ENCODE results near the gene UBE2K. TPM values are rescaled to one million over a fixed set of nuclear protein-coding genes. Genes with fewer than 3 reads are reported as not detected.
A peak's percentile ranks its signal among the peaks of the same experiment; 100 is the strongest.
"Not testable (repeated sequence)": the region's sequence is repeated elsewhere in the genome, so short reads cannot be mapped to it uniquely, and the experiment has no call there.

Gene UBE2K
- 10 to 100 TPM; 74.9 to 78.7 TPM for total RNA-seq

- ChIA-PET CTCF (interaction anchor here (0.7 to 1.5 kb wide), 9 partner anchors 11 to 281 kb away, joined by 3 to 9 read pairs (median 3); no protein-coding TSS in a partner anchor), POLR2A (interaction anchor here (0.5 to 2.1 kb wide), 12 partner anchors 10 to 518 kb away, joined by 3 to 11 read pairs (median 4); partner anchors contain the start of genes LIAS, RPL9, SMIM14 and UGDH)
Measured at GRCh38 chr4:39697740-39698423, at the start of gene UBE2K. UBE2K (plus strand) TSS chr4:39698136; CDS start chr4:39698328, 192 bp downstream.

GRCh38 chr4:39648213-39648612 is 49.7 kb upstream of the UBE2K start:
- Mint-ChIP-seq H3K4me1 (ENCODE audit: low read depth) (no peaks in the 10 kb centered on the region), H3K27me3 (ENCODE audit: low read depth) (no peaks in the 10 kb centered on the region), H3K9me3 (ENCODE audit: insufficient read depth) (no peaks in the 10 kb centered on the region), H3K27ac (no peak overlapping the region), H3K4me3 (no peak overlapping the region), H3K36me3 (ENCODE audit: low read depth) (no peaks in the 10 kb centered on the region)
- ChIA-PET POLR2A (no interaction called here), CTCF (no interaction called here)
- ATAC-seq (no peak), DNase-seq (no peak)

More at GRCh38 chr4:39697740-39698423, at the start of gene UBE2K:
- Mint-ChIP-seq H3K27me3 (ENCODE audit: low read depth) (no peaks in the 10 kb centered on the region), H3K27ac (peak within 1 kb of the TSS; percentile 99), H3K4me3 (peak within 1 kb of the TSS; percentile 99), H3K36me3 (ENCODE audit: low read depth) (peaks cover 22% of the 10 kb centered on the region), H3K9me3 (ENCODE audit: insufficient read depth) (no peaks in the 10 kb centered on the region), H3K4me1 (ENCODE audit: low read depth) (peaks cover 38% of the 10 kb centered on the region)
- ATAC-seq (peak; percentile 90), DNase-seq (peak; percentile 90)

GRCh38 chr4:39648827-39649558 is 48.9 kb upstream of the UBE2K start:
- ChIA-PET POLR2A (no interaction called here), CTCF (interaction anchor here (0.9 to 1.4 kb wide), 2 partner anchors 9 to 180 kb away, joined by 3 read pairs; no protein-coding TSS in a partner anchor)
- Mint-ChIP-seq H3K36me3 (ENCODE audit: low read depth) (no peaks in the 10 kb centered on the region), H3K27ac (no peak overlapping the region), H3K4me1 (ENCODE audit: low read depth) (no peaks in the 10 kb centered on the region), H3K27me3 (ENCODE audit: low read depth) (no peaks in the 10 kb centered on the region), H3K9me3 (ENCODE audit: insufficient read depth) (no peaks in the 10 kb centered on the region), H3K4me3 (no peak overlapping the region)
- DNase-seq (no peak), ATAC-seq (no peak)

- H3K4me1 Mint-ChIP-seq (ENCODE audit: low read depth) = no peaks in the 10 kb centered on the region
- ChIA-PET POLR2A (no interaction called here), CTCF (interaction anchor here (0.9 to 1.4 kb wide), 2 partner anchors 9 to 180 kb away, joined by 3 read pairs; no protein-coding TSS in a partner anchor)
- no peaks in the 10 kb centered on the region for H3K27me3 Mint-ChIP-seq (ENCODE audit: low read depth)
- no peaks in the 10 kb centered on the region for H3K9me3 Mint-ChIP-seq (ENCODE audit: insufficient read depth)
- DNase-seq (no peak), ATAC-seq (no peak)
- H3K4me3 Mint-ChIP-seq = no peak overlapping the region
- no peak overlapping the region for H3K27ac Mint-ChIP-seq
- H3K36me3 Mint-ChIP-seq (ENCODE audit: low read depth) = no peaks in the 10 kb centered on the region
Measured at GRCh38 chr4:39649639-39650265, 48.2 kb upstream of the UBE2K start.

- H3K36me3 Mint-ChIP-seq (ENCODE audit: low read depth); H3K9me3 Mint-ChIP-seq (ENCODE audit: insufficient read depth); DNase-seq; H3K4me1 Mint-ChIP-seq (ENCODE audit: low read depth); POLR2A ChIA-PET; H3K27me3 Mint-ChIP-seq (ENCODE audit: low read depth); H3K27ac Mint-ChIP-seq; CTCF ChIA-PET; ATAC-seq; H3K4me3 Mint-ChIP-seq: not testable (repeated sequence)
Measured at GRCh38 chr4:39651586-39651985, 46.4 kb upstream of the UBE2K start.

GRCh38 chr4:39655211-39655610 is 42.7 kb upstream of the UBE2K start:
- ChIA-PET POLR2A (no interaction called here), CTCF (no interaction called here)
- Mint-ChIP-seq H3K27ac (no peak overlapping the region), H3K36me3 (ENCODE audit: low read depth) (no peaks in the 10 kb centered on the region), H3K4me1 (ENCODE audit: low read depth) (peaks cover 5% of the 10 kb centered on the region), H3K27me3 (ENCODE audit: low read depth) (no peaks in the 10 kb centered on the region), H3K4me3 (no peak overlapping the region), H3K9me3 (ENCODE audit: insufficient read depth) (no peaks in the 10 kb centered on the region)
- DNase-seq = no peak
- ATAC-seq = no peak

- CTCF ChIA-PET = no interaction called here
- no peaks in the 10 kb centered on the region for H3K9me3 Mint-ChIP-seq (ENCODE audit: insufficient read depth)
- POLR2A ChIA-PET = no interaction called here
- H3K27ac Mint-ChIP-seq = no peak overlapping the region
- H3K27me3 Mint-ChIP-seq (ENCODE audit: low read depth) = no peaks in the 10 kb centered on the region
- peaks cover 5% of the 10 kb centered on the region for H3K4me1 Mint-ChIP-seq (ENCODE audit: low read depth)
- DNase-seq (no peak), ATAC-seq (no peak)
- no peaks in the 10 kb centered on the region for H3K36me3 Mint-ChIP-seq (ENCODE audit: low read depth)
- no peak overlapping the region for H3K4me3 Mint-ChIP-seq
Measured at GRCh38 chr4:39655876-39656275, 42.1 kb upstream of the UBE2K start.

GRCh38 chr4:39656638-39657037 is 41.3 kb upstream of the UBE2K start:
- ATAC-seq; DNase-seq; H3K9me3 Mint-ChIP-seq (ENCODE audit: insufficient read depth); H3K27me3 Mint-ChIP-seq (ENCODE audit: low read depth); H3K36me3 Mint-ChIP-seq (ENCODE audit: low read depth); H3K4me1 Mint-ChIP-seq (ENCODE audit: low read depth); POLR2A ChIA-PET; H3K27ac Mint-ChIP-seq; H3K4me3 Mint-ChIP-seq: not testable (repeated sequence)
- CTCF ChIA-PET = interaction anchor here (3.3 kb wide), 1 partner anchor 187 kb away, joined by 17 read pairs; no protein-coding TSS in a partner anchor

- H3K27ac Mint-ChIP-seq = no peak overlapping the region
- no peaks in the 10 kb centered on the region for H3K9me3 Mint-ChIP-seq (ENCODE audit: insufficient read depth)
- DNase-seq (no peak), ATAC-seq (no peak)
- CTCF ChIA-PET = interaction anchor here (3.3 kb wide), 1 partner anchor 188 kb away, joined by 17 read pairs; no protein-coding TSS in a partner anchor
- H3K27me3 Mint-ChIP-seq (ENCODE audit: low read depth) = no peaks in the 10 kb centered on the region
- no peaks in the 10 kb centered on the region for H3K36me3 Mint-ChIP-seq (ENCODE audit: low read depth)
- H3K4me3 Mint-ChIP-seq = no peak overlapping the region
- peaks cover 5% of the 10 kb centered on the region for H3K4me1 Mint-ChIP-seq (ENCODE audit: low read depth)
- POLR2A ChIA-PET = no interaction called here
Measured at GRCh38 chr4:39657465-39657864, 40.5 kb upstream of the UBE2K start.

GRCh38 chr4:39658756-39659155 is 39.2 kb upstream of the UBE2K start:
- ATAC-seq = no peak
- CTCF ChIA-PET = interaction anchor here (3.3 kb wide), 1 partner anchor 190 kb away, joined by 17 read pairs; no protein-coding TSS in a partner anchor
- POLR2A ChIA-PET = no interaction called here
- Mint-ChIP-seq H3K27ac (no peak overlapping the region), H3K4me3 (no peak overlapping the region), H3K9me3 (ENCODE audit: insufficient read depth) (no peaks in the 10 kb centered on the region), H3K27me3 (ENCODE audit: low read depth) (no peaks in the 10 kb centered on the region), H3K36me3 (ENCODE audit: low read depth) (no peaks in the 10 kb centered on the region), H3K4me1 (ENCODE audit: low read depth) (peaks cover 5% of the 10 kb centered on the region)
- DNase-seq = no peak

- H3K27me3 Mint-ChIP-seq (ENCODE audit: low read depth) = peaks cover 2% of the 10 kb centered on the region
- POLR2A ChIA-PET = no interaction called here
- DNase-seq = no peak
Measured at GRCh38 chr4:39660045-39660444, 37.9 kb upstream of the UBE2K start.

GRCh38 chr4:39660757-39661156 is 37.2 kb upstream of the UBE2K start:
- H3K9me3 Mint-ChIP-seq (ENCODE audit: insufficient read depth) = no peaks in the 10 kb centered on the region
- peaks cover 5% of the 10 kb centered on the region for H3K4me1 Mint-ChIP-seq (ENCODE audit: low read depth)
- H3K36me3 Mint-ChIP-seq (ENCODE audit: low read depth) = no peaks in the 10 kb centered on the region
- ATAC-seq (no peak), DNase-seq (no peak)
- ChIA-PET POLR2A (no interaction called here), CTCF (no interaction called here)
- peaks cover 5% of the 10 kb centered on the region for H3K27me3 Mint-ChIP-seq (ENCODE audit: low read depth)
- no peak overlapping the region for H3K27ac Mint-ChIP-seq
- H3K4me3 Mint-ChIP-seq = no peak overlapping the region

More at GRCh38 chr4:39660045-39660444, 37.9 kb upstream of the UBE2K start:
- Mint-ChIP-seq H3K4me1 (ENCODE audit: low read depth) (peaks cover 5% of the 10 kb centered on the region), H3K27ac (no peak overlapping the region), H3K9me3 (ENCODE audit: insufficient read depth) (no peaks in the 10 kb centered on the region), H3K4me3 (no peak overlapping the region), H3K36me3 (ENCODE audit: low read depth) (no peaks in the 10 kb centered on the region)
- CTCF ChIA-PET = interaction anchor here (3.3 kb wide), 1 partner anchor 191 kb away, joined by 17 read pairs; no protein-coding TSS in a partner anchor
- ATAC-seq = no peak
